WI38 (cell line): ENCODE measurements around the gene WTIP.
"Not testable (repeated sequence)": the region's sequence is repeated elsewhere in the genome, so short reads cannot be mapped to it uniquely, and the experiment has no call there.

Experiments
- H3K4me3 ChIP-seq: 2 replicates; pipeline ENCODE4 v1.5.1; 2011; ENCODE audit warnings: low read depth, mild to moderate bottlenecking, control low read depth, low read length
- TF ChIP-seq, protein P1 (sequence below): IDR thresholded peaks from 2 replicates; pipeline ENCODE4 v1.5.1; 2012; ENCODE audit warnings: low read depth, mild to moderate bottlenecking, control low read depth, low read length

WTIP gene

DNA sequence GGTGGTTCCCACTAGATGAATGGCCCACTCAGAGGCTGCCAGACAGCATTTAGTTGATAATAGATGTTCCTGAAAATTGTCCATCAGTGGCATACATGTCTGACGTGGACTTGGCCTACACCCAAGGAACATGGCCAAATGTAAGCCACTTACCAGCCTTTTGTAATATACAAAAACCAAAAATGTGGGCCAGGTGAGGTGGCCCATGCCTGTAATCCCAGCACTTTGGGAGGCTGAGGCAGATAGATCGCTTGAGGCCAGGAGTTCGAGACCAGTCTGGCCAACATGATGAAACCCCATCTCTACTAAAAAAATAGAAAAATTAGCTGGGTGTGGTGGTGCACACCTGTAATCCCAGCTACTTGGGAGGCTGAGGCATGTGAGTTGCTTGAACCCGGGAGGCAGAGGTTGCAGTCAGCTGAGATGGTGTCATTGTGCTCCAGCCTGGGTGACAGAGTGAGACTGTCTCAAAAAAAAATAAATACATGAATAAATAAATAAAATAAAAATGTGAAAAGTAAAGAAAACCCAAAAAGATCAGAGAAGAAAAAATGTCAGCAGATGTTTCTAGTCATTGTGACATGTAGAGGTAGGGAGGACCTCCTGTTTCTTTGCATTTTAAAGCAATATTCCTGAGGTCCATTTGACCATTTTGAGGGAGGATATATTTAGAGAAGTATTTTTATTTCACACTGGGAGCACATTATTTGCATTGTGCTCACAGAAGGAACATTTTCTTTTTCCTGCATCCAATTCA is 7.1 kb upstream of the WTIP start:
- H3K4me3 ChIP-seq: no peak overlapping the region
- TF ChIP-seq, protein P1, sequence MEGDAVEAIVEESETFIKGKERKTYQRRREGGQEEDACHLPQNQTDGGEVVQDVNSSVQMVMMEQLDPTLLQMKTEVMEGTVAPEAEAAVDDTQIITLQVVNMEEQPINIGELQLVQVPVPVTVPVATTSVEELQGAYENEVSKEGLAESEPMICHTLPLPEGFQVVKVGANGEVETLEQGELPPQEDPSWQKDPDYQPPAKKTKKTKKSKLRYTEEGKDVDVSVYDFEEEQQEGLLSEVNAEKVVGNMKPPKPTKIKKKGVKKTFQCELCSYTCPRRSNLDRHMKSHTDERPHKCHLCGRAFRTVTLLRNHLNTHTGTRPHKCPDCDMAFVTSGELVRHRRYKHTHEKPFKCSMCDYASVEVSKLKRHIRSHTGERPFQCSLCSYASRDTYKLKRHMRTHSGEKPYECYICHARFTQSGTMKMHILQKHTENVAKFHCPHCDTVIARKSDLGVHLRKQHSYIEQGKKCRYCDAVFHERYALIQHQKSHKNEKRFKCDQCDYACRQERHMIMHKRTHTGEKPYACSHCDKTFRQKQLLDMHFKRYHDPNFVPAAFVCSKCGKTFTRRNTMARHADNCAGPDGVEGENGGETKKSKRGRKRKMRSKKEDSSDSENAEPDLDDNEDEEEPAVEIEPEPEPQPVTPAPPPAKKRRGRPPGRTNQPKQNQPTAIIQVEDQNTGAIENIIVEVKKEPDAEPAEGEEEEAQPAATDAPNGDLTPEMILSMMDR: no peak

DNA sequence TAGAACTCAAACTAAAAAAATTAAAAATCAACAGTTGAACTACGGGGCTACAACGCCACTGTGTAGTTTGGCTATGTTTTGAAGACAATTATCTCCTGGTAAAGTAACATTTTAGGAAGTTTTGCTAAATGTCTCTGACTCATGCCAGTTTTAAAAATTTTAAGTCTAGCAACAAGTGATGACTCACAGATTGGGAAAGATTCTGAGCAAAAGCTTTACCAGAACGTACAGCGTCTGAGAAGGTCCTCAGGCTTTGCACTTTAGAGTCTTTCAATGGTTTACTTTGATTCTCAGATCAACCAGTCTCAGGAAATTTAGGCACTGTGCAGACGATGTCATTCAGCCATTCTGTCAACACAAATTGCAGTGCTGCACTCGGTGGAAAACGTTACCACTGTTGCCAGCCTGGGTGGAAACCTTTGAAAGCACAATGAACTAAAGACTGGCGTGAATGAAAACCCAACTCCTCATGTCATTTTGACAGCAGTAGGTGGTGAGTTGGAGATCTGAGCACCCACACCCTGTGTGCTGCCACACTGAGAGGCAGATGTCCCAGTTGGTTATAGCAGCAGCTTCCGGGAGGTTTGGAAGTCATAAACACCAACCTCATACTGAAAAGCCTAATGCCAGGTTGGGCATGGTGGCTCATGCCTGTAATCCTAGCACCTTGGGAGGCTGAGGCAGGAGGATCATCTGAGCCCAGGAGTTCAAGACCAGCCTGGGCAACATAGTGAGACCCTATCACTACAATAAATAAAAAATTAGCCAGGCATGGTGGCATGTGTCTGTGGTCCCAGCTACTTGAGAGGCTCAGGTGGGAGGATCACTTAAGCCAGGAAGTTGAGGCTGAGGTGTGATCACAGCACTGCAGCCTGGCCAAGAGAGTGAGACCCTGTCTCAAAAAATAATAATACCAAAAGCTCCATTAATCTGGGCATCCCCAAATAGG is 6.3 kb upstream of the WTIP start:
- TF ChIP-seq, protein P1: no peak
- no peak overlapping the region for H3K4me3 ChIP-seq

DNA sequence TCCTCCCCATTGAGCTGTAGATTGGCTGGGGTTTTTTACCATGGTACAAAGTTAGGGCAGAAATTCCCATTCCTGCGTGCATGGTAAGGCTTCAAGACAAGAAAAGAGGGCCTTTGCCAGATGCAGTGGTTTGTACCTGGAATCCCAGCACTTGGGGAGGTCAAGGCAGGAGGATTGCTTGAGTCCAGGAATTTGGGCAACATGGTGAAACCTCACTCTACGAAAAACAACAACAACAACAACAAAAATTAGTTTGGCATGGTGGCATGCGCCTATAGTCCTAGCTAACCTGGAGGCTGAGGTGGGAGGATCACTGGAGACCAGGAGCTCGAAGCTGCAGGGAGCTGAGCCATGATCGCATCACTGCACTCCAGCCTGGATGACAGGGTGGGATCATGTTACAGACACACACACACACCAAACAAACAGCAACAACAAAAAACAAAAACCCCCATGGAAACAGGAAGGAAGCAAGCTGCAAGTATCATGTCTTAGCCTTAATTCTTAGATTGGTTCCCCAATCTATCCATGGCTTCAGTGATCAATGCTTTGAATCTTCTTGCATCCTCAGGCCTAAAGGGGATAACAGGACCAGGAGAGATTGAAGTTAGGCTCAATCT is 5.5 kb upstream of the WTIP start:
- TF ChIP-seq, protein P1: no peak
- H3K4me3 ChIP-seq: no peak overlapping the region

DNA sequence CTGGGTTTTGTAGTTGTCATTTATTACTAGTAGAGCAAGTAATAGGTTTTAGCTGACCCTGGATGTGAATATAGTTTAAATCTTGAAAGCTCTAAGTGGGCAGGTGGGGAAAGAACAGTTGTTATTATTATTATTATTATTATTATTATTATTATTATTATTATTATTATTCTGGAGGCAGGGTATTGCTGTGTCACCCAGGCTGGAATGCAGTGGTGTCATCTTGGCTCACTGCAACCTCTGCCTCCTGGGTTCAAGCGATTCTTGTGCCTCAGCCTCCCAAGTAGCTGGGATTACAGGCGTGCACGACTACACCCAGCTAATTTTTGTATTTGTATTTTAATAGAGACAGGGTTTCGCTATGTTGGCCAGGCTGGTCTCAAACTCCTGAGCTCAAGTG is 3.1 kb upstream of the WTIP start:
- H3K4me3 ChIP-seq: not testable (repeated sequence)

DNA sequence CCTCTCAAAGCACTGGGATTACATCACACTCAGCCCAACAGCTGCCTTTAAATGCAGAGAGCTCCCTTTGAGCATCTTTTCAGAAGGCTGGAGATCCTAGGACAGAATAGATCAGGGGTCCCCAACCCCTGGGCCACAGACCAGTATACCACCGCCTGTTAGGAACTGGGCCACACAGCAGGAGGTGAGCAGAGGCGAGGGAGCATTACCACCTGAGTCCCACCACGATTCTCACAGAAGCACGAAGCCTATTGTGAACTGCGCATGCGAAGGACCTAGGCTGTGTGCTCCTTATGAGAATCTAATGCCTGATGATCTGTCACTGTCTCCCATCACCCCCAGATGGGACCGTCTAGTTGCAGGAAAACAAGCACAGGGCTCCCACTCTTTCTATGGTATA is 2.2 kb upstream of the WTIP start:
- no peak overlapping the region for H3K4me3 ChIP-seq
- TF ChIP-seq, protein P1: no peak

DNA sequence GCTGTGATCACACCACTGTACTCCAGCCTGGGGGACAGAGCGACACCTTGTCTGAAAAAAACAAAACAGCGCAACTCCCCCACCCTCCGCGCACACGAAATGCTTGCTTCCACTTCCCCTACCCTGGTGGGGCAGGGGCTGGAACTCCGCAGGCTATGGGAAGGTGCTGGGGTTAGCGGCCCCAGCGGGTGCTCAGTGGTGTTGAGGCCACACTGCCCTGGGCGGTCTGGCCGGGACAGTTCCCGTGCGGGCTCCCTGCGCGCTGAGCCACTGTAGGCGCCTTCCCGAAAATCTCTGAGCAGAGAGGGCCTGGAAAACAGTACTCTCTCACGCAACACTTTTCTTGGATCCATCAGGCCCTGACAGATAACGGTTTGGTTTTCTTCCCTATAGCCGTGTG is 1.1 kb upstream of the WTIP start:
- TF ChIP-seq, protein P1: no peak
- H3K4me3 ChIP-seq: no peak overlapping the region; the same call in 1 of the 2 replicates

DNA sequence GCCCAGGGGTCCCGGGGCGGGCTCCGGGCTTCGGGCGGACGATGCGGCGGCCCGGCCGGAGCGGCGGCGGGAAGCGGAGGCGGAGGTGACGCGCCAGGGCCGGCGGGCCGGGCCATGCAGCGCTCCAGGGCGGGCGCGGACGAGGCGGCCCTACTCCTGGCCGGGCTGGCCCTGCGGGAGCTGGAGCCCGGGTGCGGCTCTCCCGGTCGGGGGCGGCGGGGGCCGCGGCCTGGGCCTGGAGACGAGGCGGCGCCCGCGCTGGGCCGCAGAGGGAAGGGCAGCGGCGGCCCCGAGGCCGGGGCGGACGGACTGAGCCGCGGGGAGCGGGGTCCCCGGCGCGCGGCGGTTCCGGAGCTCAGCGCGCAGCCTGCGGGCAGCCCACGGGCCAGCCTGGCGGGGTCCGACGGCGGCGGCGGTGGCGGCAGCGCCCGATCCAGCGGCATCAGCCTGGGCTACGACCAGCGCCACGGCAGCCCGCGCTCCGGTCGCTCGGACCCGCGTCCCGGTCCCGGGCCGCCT is 362 bp downstream of the WTIP start:
- H3K4me3 ChIP-seq: peak overlapping the region; percentile 83

More for the DNA sequence above, 362 bp downstream of the WTIP start:
- TF ChIP-seq, protein P1: no peak
